HCT116 (cell line): Measurements from ENCODE around the gene HMCN1.
"Not testable (repeated sequence)": the region's sequence is repeated elsewhere in the genome, so short reads cannot be mapped to it uniquely, and the experiment has no call there.

Experiments
- CTCF ChIP-seq, 3 experiments: fragments of 200-600 bp in 1 of 3; sonication (generic) in 1 of 3; IDR thresholded peaks in 2 of 3; conservative IDR thresholded peaks in 1 of 3; 2 replicates each; pipeline ENCODE4 v1.5.1; 2012 to 2017; ENCODE audit warnings: low read depth in 2 of 3, low read length in 2 of 3, antibody characterized with exemption in 1 of 3, borderline replicate concordance in 1 of 3, control low read depth in 1 of 3, mild to moderate bottlenecking in 1 of 3, mixed read lengths in 1 of 3, mixed run types in 1 of 3, moderate library complexity in 1 of 3; ENCODE audit not compliant: insufficient read depth in 1 of 3
- POLR2AphosphoS5 ChIP-seq: IDR thresholded peaks from 2 replicates; pipeline ENCODE4 v1.6.1; 2011; ENCODE audit warnings: mild to moderate bottlenecking, low read depth, low read length, moderate library complexity

- TF ChIP-seq POLR2AphosphoS5; CTCF (IDR thresholded peaks at IDR 0.05 in 2 of 3, conservative IDR thresholded peaks at IDR 0.05 in 1 of 3; ENCODE audit: borderline replicate concordance in 1 of 3, insufficient read depth in 1 of 3, low read depth in 2 of 3, low read length in 2 of 3): not testable (repeated sequence)
These were observed 477.4 kb downstream of the HMCN1 start for GRCh38 chr1:186211583-186211982.
